Kidney epithelial cell (primary cell): ENCODE measurements around the gene GPR157. TPM values are rescaled to one million over a fixed set of nuclear protein-coding genes. Genes with fewer than 3 reads are reported as not detected.

Experiments
- DNase-seq: peaks from one replicate; pipeline ENCODE4 v3.0.0-alpha.2; 2010; ENCODE audit warnings: low read depth
- H3K27me3 ChIP-seq: 2 replicates; pipeline ENCODE4 v1.6.0; 2011; ENCODE audit warnings: low read length; ENCODE audit not compliant: control insufficient read depth, insufficient read depth
- H3K36me3 ChIP-seq: 2 replicates; pipeline ENCODE4 v1.5.1; 2011; ENCODE audit warnings: low read length; ENCODE audit not compliant: control insufficient read depth, insufficient read depth
- H3K4me3 ChIP-seq: 2 replicates; pipeline ENCODE4 v1.5.1; 2011; ENCODE audit warnings: low read depth, mild to moderate bottlenecking, control low read depth, low read length
- CTCF ChIP-seq: IDR thresholded peaks from 2 replicates; pipeline ENCODE4 v1.5.1; 2011; ENCODE audit warnings: mild to moderate bottlenecking, moderate library complexity, low read length, control low read depth, inconsistent platforms; ENCODE audit not compliant: insufficient read depth, poor library complexity, severe bottlenecking
- total RNA-seq: library from RNA; depleted of rRNA; stranded (reverse); fragments of >200 nt; gene quantifications from 2 replicates; pipeline ENCODE4 v1.2.3, GENCODE V29; 2015

GPR157 gene
- total RNA-seq, 1 donor from 2014 or later = 6.4 TPM

- Histone ChIP-seq H3K27me3 (no peaks in the 10 kb centered on the region), H3K36me3 (no peaks in the 10 kb centered on the region), H3K4me3 (no peak overlapping the region)
- no peak for TF ChIP-seq CTCF
- DNase-seq = no peak
Observed at GRCh38 chr1:9111357-9111691, 17.6 kb downstream of the GPR157 start.

- no peak overlapping the region for H3K4me3 ChIP-seq
- H3K27me3 ChIP-seq = no peaks in the 10 kb centered on the region
- H3K36me3 ChIP-seq = no peaks in the 10 kb centered on the region
- peak; percentile 81 for DNase-seq
- TF ChIP-seq CTCF = peak; percentile 96
Observed at GRCh38 chr1:9110669-9111356, 18.1 kb downstream of the GPR157 start.

GRCh38 chr1:9108056-9108665 lies 20.7 kb downstream of the GPR157 start:
- no peak overlapping the region for H3K4me3 ChIP-seq
- no peaks in the 10 kb centered on the region for H3K27me3 ChIP-seq
- no peak for TF ChIP-seq CTCF
- DNase-seq = no peak
- H3K36me3 ChIP-seq = no peaks in the 10 kb centered on the region

GRCh38 chr1:9107136-9107535 lies 21.8 kb downstream of the GPR157 start:
- no peaks in the 10 kb centered on the region for H3K27me3 ChIP-seq
- H3K4me3 ChIP-seq = no peak overlapping the region
- DNase-seq = no peak
- no peaks in the 10 kb centered on the region for H3K36me3 ChIP-seq
- no peak for TF ChIP-seq CTCF

DNA sequence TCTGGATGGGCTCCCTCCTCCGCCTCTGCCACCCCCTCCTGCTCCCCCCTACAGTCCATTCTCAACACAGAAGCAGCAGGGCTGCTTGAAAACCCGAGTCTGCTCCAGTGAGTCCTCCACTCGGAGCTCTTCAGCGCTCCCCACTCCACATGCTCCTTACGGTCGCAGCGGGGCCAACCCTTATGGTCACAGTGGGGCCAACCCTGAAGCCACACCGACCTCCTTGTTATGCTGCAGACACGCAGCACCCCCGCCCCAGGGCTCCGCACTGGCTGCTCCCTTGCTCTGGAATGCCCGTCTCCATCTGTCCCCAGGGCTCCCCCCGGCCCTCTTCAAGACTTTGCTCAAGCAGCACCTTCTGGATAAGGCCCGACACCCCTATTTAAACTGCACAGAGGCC lies 22.6 kb downstream of the GPR157 start:
- H3K36me3 ChIP-seq = no peaks in the 10 kb centered on the region
- TF ChIP-seq CTCF = no peak
- no peak for DNase-seq
- no peaks in the 10 kb centered on the region for H3K27me3 ChIP-seq
- H3K4me3 ChIP-seq = no peak overlapping the region
